ENCODE results near the gene ZNF133.
"Not testable (repeated sequence)": the region's sequence is repeated elsewhere in the genome, so short reads cannot be mapped to it uniquely, and the experiment has no call there.

The ZNF133 gene

GRCh38 chr20:18287546-18287914 lies 797 bp upstream of the ZNF133 start:
- DNase-seq: no peak

DNA sequence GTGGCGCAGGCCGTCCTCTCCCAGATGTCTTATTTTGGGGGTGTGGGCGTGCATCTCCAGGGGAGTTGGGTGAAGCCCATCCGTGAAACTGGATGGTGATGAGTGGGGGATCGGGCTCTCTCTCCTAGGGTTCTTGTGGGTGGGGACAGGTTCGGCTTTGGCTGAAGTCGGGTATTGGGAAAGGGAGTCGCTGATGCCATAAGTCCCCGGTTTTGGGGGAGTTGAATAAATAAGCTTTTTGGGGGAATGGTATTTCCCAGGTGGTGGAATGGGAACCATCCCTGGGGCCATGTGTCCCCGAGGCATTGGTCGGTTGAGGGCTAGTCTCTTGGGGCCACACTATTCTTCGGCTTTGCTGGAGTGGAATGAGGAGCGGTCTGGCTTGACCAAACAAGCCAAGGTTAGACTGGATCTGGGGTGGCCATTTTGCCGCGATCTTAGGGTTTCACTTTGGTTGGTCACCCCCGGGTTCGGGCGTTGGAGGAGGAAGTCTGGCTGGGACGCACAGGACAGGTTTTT lies 481 bp downstream of the ZNF133 start:
- DNase-seq: no peak

- DNase-seq: no peak
Observed at GRCh38 chr20:18289306-18289705, 979 bp downstream of the ZNF133 start.

DNA sequence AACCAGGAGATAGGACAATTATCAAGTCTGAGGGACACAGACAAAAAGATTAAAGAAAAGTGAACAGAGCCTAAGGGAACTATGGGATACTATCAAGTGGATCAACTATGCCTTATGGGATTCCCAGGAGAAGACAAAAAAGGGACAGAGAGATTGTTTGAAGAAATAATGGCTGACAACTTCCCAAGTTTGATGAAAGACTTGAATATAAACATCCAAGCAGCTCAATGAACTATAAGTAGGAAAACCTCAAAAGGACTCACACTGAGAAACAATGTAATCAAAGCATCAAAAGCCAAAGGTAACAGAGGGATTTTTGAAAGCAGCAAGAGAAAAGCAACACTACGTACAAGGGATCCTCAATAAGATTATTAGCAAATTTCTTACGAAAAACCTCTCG lies 11.0 kb downstream of the ZNF133 start:
- DNase-seq: no peak

DNA sequence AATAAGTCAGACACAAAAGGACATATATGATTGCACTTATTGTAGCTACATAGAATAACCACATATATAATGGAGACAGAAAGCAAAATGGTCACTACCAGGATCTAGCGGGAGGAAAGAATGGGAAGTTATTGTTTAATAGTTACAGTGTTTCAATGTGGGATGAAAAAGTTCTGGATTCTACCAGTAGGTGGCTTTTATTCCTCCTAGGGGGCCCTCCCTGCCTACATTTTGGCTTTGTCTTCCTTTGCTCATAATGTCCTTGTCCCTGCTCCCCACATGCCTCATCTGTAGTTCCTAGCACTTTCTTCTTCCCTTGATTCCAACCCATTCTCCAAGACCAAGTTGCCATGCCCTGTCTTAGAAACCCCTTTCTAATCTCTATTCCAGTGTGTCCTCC lies 16.3 kb downstream of the ZNF133 start:
- DNase-seq: no peak

- no peak for DNase-seq
Observed at GRCh38 chr20:18307301-18307700, 19.0 kb downstream of the ZNF133 start.

GRCh38 chr20:18310051-18310450 lies 21.7 kb downstream of the ZNF133 start:
- DNase-seq: no peak

GRCh38 chr20:18310592-18310991 lies 22.3 kb downstream of the ZNF133 start:
- no peak for DNase-seq

- no peak for DNase-seq
Observed at GRCh38 chr20:18312723-18313122, 24.4 kb downstream of the ZNF133 start.

DNA sequence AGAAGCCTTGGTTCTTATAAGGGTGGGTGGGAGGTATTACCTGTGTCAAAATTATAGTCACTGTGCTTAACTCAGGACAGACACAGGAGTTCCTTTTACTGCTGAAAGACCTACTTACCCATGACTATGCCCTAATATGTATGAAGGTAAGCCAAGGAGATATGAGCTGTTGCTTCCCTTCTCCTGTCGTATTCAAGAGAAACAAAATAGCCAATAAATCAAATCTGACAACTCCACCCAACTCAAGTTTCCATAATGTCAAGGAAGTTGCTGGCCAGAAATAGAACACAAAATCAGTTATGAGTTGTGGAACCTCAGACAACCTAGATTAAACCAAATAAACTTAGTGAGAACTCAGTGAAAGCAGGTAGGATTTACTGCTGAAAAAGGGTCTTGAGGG lies 25.1 kb downstream of the ZNF133 start:
- no peak for DNase-seq

DNA sequence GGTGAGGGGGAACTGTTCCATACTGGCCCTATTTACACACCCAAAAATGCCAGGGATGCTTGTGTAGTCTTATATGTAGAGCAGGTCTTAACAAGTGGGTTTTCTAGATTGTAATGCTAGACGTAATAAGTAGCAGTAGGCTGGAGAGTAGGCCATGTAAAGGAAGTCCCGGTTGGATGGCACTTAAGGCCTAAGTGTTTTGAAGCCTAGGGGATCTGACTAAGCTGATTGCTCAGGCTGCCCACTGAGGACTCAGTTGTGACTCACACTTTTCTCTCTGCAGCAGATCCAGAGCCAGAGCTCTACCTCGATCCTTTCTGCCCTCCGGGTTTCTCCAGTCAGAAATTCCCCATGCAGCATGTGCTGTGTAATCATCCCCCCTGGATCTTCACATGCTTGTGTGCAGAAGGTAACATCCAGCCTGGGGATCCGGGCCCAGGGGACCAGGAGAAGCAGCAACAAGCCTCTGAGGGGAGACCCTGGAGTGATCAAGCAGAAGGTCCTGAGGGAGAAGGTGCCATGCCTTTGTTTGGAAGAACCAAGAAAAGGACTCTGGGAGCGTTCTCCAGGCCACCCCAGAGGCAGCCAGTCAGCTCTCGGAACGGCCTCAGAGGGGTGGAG lies 26.6 kb downstream of the ZNF133 start:
- DNase-seq: no peak

GRCh38 chr20:18316166-18316565 lies 27.8 kb downstream of the ZNF133 start:
- DNase-seq: no peak

DNA sequence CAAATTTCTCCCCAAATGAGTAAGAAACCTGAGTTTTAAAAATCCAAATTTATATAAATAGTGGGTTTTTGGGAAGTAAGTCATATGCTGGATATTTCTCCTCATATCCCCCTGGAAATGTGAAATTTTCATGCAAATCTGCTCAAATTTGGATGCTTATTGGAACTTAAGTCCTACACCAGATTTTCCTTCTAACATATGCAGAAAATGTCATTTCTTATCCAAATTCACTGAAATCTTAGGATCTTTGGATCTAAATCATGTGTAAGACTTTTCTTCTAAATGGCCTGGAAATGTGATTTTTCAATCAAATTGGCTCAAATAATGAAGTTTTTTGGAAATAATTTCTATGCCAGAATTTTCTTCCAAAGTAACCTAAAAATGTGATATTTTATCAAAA lies 33.0 kb downstream of the ZNF133 start:
- DNase-seq: no peak

- no peak for DNase-seq
Observed at GRCh38 chr20:18321976-18322950, 33.9 kb downstream of the ZNF133 start.

- DNase-seq: no peak
Observed at GRCh38 chr20:18323705-18324104, 35.4 kb downstream of the ZNF133 start.

- DNase-seq: no peak
Observed at GRCh38 chr20:18324596-18325089, 36.3 kb downstream of the ZNF133 start.

GRCh38 chr20:18326990-18327389 lies 38.7 kb downstream of the ZNF133 start:
- DNase-seq: no peak

GRCh38 chr20:18331694-18332093 lies 43.4 kb downstream of the ZNF133 start:
- DNase-seq: no peak

DNA sequence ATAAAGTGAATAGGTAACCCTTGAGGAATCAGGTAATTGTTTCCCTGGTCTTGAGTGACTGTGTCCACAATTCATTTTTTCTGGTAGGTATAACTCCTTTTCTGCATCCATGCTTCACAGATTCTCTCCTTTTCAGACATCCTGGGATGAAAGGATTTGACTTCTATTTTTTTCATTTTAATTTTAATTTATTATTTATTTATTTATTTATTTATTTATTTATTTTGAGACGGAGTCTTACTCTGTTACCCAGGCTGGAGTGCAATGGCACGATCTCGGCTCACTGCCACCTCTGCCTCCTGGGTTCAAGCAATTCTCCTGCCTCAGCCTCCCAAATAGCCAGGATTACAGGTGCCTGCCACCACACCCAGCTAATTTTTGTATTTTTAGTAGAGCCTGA lies 61.4 kb downstream of the ZNF133 start:
- DNase-seq: not testable (repeated sequence)

DNA sequence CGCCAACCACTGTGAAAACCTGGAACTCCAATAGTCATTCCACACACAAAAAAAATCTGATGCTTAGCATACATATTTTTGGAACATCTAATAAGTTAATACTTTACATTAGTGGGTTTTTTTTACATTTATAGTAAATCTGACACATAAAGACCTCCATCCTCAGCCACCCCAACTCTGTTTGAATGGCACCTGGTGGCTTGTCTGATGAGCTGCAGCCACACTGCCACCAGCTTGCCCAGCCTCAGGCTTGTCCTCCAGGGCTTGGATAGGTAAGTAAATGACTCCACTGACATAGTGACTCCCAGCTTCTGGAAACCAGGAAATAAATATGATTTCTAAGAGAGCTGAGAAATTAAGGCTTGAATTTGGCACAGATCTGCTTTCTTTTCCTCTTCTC lies 71.5 kb downstream of the ZNF133 start:
- DNase-seq: no peak

DNA sequence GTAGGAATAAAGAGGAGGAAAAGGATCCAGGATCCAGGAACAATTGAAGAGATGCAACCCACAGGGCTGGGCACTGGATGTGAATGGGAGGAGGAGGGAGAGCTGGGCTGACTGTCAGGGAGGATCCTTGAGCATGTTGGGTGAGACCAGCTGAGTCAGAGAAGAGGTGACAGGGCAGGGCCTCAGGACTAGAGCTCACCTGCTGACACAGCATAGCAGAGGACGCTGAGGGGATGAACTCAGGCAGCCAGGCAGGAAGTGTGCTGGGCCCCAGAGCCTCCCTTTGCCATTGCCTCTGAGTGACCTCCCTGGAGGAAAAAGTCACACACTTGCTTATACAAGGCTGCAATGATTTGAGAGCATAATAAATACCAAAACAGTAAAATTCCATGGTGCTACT lies 72.3 kb downstream of the ZNF133 start:
- DNase-seq: no peak

DNA sequence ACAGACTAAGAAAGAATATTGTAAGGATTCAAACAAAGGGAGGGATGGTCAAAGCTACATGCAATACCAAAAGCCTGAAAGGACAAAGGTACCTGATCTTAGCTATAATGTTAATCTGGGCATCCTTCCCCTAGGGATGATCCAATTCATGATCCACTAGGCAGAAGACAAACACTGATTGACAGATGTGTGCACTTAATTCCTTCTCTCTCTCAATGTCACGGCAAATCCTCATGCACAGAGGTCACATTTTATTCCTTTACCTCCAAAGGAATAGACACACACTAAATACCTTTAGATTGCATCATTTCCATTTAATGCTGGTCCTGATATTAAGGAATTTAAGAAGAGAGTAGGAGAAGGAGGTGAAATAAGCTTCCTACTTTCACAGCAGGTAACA lies 73.4 kb downstream of the ZNF133 start:
- no peak for DNase-seq

- no peak for DNase-seq
Observed at GRCh38 chr20:18362916-18363315, 74.6 kb downstream of the ZNF133 start.

- no peak for DNase-seq
Observed at GRCh38 chr20:18363708-18364107, 75.4 kb downstream of the ZNF133 start.
